Lower lobe of right lung (tissue), 2 donors: ENCODE measurements around the gene GCN1. TPM values are rescaled to one million over a fixed set of nuclear protein-coding genes. Genes with fewer than 3 reads are reported as not detected.

Source experiments
- ATAC-seq, 2 donors: fragments of 200-7000 bp; cut with Tn5 transposase; one replicate each; pipeline ENCODE4 v1.9.1; 2020 to 2022; ENCODE audit warnings: mild to moderate bottlenecking in 2 of 2, moderate library complexity in 2 of 2
- DNase-seq: peaks from one replicate; pipeline ENCODE4 v3.0.0-alpha.2; 2020
- H3K27ac ChIP-seq: fragments of 200-600 bp; one replicate; pipeline ENCODE4 v1.8.0; 2022
- H3K27me3 ChIP-seq: fragments of 200-600 bp; one replicate; pipeline ENCODE4 v1.8.0; 2022; ENCODE audit warnings: low read depth
- H3K36me3 ChIP-seq: fragments of 200-600 bp; one replicate; pipeline ENCODE4 v1.8.0; 2022; ENCODE audit warnings: mild to moderate bottlenecking
- H3K4me1 ChIP-seq: fragments of 200-600 bp; one replicate; pipeline ENCODE4 v1.8.0; 2022
- H3K4me3 ChIP-seq: fragments of 200-600 bp; one replicate; pipeline ENCODE4 v1.8.0; 2022; ENCODE audit warnings: mild to moderate bottlenecking
- H3K9me3 ChIP-seq: fragments of 200-600 bp; one replicate; pipeline ENCODE4 v1.8.0; 2022
- intact Hi-C: fragments of 100-400 bp; cut with DNase I; formaldehyde crosslinking; loops from one replicate; pipeline ENCODE4 v1.11.0; 2022
- total RNA-seq: library from RNA; stranded (reverse); fragmentation: NEBNext Ultra II Directional; extraction: Animal tissue kit (Norgen Biotek cat#: 25700); gene quantifications from one replicate; pipeline ENCODE4 v1.2.1, GENCODE V29; 2021
- TF ChIP-seq, protein P1 (sequence below): fragments of 200-600 bp; IDR thresholded peaks from one replicate; pipeline ENCODE4 v1.8.0; 2022; ENCODE audit warnings: antibody characterized with exemption, mild to moderate bottlenecking
- donor health status: DM: no; HTN: yes; CAD: no; lungs with severe emphysema.

GCN1 gene
- total RNA-seq, 1 donor from 2014 or later = 73.6 TPM

- H3K4me3 ChIP-seq = no peak overlapping the region
These were observed 67.9 kb downstream of the GCN1 start for GRCh38 chr12:120126635-120127005.

GRCh38 chr12:120125792-120126634 is 68.5 kb downstream of the GCN1 start:
- H3K27me3 ChIP-seq = no peaks in the 10 kb centered on the region
- intact Hi-C loops = no loop called here
- H3K9me3 ChIP-seq = no peaks in the 10 kb centered on the region
- H3K27ac ChIP-seq = peak overlapping the region; percentile 67
- TF ChIP-seq, protein P1, sequence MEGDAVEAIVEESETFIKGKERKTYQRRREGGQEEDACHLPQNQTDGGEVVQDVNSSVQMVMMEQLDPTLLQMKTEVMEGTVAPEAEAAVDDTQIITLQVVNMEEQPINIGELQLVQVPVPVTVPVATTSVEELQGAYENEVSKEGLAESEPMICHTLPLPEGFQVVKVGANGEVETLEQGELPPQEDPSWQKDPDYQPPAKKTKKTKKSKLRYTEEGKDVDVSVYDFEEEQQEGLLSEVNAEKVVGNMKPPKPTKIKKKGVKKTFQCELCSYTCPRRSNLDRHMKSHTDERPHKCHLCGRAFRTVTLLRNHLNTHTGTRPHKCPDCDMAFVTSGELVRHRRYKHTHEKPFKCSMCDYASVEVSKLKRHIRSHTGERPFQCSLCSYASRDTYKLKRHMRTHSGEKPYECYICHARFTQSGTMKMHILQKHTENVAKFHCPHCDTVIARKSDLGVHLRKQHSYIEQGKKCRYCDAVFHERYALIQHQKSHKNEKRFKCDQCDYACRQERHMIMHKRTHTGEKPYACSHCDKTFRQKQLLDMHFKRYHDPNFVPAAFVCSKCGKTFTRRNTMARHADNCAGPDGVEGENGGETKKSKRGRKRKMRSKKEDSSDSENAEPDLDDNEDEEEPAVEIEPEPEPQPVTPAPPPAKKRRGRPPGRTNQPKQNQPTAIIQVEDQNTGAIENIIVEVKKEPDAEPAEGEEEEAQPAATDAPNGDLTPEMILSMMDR = no peak
- DNase-seq (no peak), ATAC-seq (peak; percentile 5 to 13)
- H3K36me3 ChIP-seq = peaks cover 49% of the 10 kb centered on the region
- H3K4me1 ChIP-seq = peaks cover 17% of the 10 kb centered on the region
- no peak overlapping the region for H3K4me3 ChIP-seq

More at GRCh38 chr12:120126635-120127005, 67.9 kb downstream of the GCN1 start:
- peaks cover 17% of the 10 kb centered on the region for H3K4me1 ChIP-seq
- intact Hi-C loops = no loop called here
- H3K27me3 ChIP-seq = no peaks in the 10 kb centered on the region
- H3K36me3 ChIP-seq = peaks cover 55% of the 10 kb centered on the region
- DNase-seq (peak; percentile 61), ATAC-seq (peak; percentile 72 to 79)
- H3K9me3 ChIP-seq = no peaks in the 10 kb centered on the region
- peak overlapping the region; percentile 67 for H3K27ac ChIP-seq
- TF ChIP-seq, protein P1 = no peak

- TF ChIP-seq, protein P1 = no peak
- peaks cover 18% of the 10 kb centered on the region for H3K4me1 ChIP-seq
- intact Hi-C loops = no loop called here
- no peak for DNase-seq
- H3K27me3 ChIP-seq = no peaks in the 10 kb centered on the region
- H3K36me3 ChIP-seq = peaks cover 39% of the 10 kb centered on the region
- no peak overlapping the region for H3K27ac ChIP-seq
- H3K9me3 ChIP-seq = no peaks in the 10 kb centered on the region
- no peak for ATAC-seq
- no peak overlapping the region for H3K4me3 ChIP-seq
These were observed 69.5 kb downstream of the GCN1 start for GRCh38 chr12:120125029-120125428.

DNA sequence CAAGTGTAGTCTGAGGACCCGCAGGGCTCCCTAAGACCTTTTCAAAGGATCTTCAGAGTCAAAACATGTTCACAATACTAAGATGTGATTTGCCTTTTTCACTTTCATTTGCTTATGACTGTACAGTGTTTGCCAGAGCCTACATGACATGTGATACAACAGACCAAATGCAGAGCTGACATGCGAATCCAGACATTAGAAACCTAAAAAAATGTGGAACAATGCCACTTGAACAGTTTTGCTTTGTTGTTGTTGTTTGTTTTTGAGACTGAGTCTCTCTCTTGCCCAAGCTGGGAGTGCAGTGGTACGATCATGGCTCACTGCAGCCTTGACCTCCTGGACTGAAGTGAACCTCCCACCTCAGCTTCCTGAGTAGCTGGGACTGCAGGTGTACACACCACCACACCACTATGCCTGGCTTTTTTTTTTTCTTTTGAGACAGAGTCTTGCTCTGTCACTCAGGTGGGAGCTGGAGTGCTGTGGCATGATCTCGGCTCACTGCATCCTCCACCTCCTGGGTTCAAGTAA is 72.7 kb downstream of the GCN1 start:
- no peak for ATAC-seq
- peaks cover 34% of the 10 kb centered on the region for H3K4me1 ChIP-seq

GRCh38 chr12:120121343-120121742 is 73.2 kb downstream of the GCN1 start:
- Histone ChIP-seq H3K4me3 (no peak overlapping the region), H3K4me1 (peaks cover 29% of the 10 kb centered on the region), H3K36me3 (peaks cover 2% of the 10 kb centered on the region), H3K27ac (no peak overlapping the region), H3K9me3 (no peaks in the 10 kb centered on the region), H3K27me3 (no peaks in the 10 kb centered on the region)
- no peak for DNase-seq
- no peak for ATAC-seq
- intact Hi-C loops = no loop called here
- TF ChIP-seq, protein P1 = no peak

More for the DNA sequence above, 72.7 kb downstream of the GCN1 start:
- intact Hi-C loops = no loop called here
- TF ChIP-seq, protein P1 = no peak
- DNase-seq = no peak
- no peaks in the 10 kb centered on the region for H3K9me3 ChIP-seq
- no peaks in the 10 kb centered on the region for H3K27me3 ChIP-seq
- peaks cover 7% of the 10 kb centered on the region for H3K36me3 ChIP-seq
- no peak overlapping the region for H3K4me3 ChIP-seq
- H3K27ac ChIP-seq = no peak overlapping the region
